Kasumi-1 (cell line): ENCODE measurements around the gene THRB.

Experiments used
- DNase-seq, 2 experiments: peaks; one replicate each; lab custom pipeline; 2025; lab: John Stamatoyannopoulos, UW

The THRB gene

DNA sequence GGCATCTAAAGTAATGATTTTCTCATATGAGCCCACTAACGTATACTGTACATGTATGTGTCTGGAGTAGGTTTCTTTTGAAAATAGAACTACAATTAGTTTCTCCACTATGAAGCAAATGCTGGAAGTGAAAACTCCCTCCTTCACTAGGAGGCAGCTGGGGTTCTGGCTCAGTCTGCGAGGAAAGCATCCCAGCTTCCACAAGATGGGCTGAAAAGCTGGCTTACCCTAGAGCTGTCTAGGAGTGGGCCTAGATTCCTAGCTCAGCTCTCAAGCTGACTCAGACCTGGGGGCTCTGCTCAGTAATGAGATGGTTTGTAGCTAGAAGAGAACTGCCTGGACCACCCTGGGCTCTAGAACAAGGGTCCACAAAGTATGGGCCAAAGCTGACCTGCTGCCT, 268.3 kb downstream of the THRB start:
- DNase-seq: no peak

DNA sequence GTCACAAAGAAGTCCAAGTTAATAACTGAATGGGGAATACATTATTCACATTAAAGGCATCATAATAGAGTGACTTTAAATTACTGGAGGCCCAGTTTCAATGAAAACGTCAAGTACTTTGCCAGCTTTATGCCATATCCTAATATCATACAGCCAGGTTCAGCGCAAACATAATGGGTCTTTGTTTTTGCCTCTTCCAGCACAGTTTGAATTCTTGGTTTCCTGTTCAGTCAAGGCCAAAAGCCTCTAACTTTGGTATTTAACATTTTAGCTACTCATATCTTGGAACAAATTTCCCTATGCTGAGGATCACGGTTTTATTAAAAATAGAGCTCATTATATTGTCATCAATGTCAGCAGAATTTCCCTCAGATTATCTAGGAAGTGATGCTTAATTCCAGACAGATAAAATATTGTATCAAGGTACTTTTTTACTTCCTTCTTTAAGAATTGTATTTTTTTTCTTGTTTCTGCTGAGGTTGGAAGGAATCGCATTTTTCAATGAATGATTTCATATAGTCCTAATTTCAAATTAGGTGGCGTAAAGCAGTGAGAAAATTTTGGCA, 269.2 kb downstream of the THRB start:
- no peak for DNase-seq

DNA sequence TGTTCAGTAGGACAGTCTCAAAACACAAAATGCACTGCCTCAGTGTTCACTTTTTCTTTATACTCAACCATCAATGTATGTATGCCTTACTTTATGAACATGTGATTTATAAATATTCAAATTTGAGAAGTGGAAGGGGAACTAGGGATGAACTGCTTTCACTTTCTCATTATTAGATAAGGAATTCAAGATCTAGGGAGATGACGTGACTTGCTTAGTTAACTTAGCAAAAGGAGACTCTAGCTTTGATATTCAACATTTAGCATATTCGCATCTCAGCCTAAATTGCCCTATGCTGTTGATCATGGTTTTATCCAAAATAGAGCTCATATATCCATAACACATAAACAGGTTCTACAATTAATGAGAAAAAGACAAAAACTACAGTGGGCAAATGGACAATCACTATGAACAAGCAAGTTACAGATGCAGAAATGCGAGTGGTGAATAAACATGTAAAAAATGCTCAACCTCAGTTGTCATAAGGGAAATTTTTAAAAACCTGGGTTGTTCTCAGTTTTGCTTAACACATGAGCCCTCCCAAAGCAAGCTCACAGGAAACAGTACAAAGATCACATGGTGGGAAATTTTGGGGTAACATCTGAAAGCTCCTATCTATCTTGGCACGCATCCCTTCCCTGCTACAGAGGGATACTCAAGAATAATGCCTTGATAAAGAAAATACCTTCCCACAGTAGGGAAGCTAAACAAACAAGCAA, 269.8 kb downstream of the THRB start:
- DNase-seq: no peak

DNA sequence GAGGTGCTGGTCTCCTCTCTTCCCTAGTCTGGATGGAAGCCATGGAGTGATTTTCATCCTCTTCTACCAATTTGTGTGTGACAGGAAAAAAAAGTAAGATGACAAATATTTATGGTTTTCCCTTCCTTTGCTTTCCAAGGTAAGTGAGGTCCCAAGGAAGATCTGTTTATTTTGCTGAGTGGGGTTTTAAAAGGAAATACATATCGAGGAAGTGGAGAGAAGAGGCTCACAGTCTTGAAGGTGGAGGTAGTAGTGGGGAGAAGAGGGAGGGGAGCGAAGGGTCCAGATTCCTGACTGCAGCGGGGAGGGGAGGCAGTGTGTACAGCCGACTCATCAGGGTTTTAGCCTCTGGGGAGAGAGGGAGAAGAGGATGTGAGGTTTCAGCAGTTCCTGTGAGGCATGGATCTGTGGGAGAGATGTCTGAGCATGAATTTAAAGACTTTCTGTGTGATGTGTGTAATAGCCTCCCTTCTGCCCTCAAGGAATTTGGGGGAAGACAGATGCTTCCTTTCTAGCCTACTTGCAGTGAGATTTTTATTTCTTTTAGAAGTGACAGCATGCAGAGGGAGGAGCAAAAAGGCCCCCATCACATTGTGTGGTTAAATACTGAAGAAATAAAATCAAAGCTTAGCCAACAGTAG, 272.4 kb downstream of the THRB start:
- peak; percentile 12 to 31 for DNase-seq

DNA sequence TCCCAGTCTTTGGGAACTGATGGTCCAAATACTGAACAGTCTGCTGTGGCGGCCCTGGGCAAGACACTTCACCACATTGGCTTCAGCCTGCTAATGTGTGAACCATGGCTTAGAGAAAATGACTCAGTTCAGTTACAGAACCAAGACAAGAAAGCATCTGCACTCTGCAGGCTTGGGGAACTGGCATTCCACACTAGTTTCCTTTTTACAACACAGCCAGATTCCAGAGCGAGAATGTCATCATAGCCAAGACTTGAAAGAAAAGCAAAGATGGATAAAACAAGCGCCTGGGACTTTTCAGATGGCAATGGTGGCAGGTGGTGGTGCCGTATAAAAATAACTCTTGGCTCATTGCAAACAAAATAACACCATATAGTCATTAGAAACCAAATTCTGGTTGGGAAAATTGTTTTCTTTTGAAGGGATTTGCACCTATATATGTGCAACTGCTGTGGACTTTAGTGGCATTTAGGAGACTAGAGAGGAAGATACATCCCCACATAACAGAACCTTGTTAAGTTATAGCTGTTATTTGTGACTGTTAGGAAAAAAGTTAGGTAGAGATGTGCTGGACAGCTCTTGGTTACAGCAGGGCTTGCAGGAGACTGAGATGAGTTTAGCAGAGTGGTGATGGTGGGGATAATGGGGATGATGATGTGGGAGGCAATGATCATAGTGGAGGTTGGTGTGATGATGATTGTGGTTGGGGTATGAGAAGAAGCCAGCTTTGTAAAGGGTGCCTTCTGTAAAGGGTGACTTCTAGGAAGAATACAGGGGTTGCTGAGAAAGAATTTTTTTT, 273.6 kb downstream of the THRB start:
- no peak for DNase-seq

DNA sequence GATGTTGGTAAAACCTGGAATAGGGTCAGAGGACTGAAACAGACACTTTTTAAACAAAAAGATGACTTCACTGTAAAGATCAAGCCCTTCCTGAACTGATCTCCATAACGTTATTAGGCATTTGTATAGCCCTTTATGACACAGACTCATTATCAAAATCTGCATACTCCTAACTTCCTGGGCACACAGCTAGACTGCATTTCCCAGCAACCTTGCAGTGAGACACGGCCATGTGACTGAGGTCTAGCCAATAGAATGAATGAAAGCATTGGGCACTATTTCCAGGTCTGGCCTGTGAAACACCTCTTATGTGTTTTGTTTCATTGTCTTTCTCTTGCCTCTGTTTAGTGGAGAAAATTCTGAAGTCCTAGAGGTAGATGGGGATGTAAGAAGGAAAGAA, 279.1 kb downstream of the THRB start:
- no peak for DNase-seq

DNA sequence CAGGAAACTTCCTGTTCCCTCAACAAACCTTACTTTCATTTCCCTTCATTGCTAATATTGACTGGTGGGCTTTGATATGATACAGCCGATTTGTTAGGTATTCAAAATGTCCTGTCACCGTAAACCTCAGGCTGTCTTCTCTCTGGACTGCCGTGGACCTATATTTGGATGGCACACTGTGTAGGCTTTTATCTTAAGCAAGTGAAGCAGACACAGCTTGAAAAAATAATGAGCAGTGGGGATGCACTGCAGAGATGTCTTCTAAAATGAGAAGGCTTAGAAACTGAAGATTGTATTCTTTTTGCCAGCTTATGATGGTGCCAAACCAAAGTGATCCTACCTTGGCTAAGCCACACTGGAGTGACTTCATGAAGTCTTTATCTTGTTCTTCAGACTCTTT, 283.3 kb downstream of the THRB start:
- no peak for DNase-seq

DNA sequence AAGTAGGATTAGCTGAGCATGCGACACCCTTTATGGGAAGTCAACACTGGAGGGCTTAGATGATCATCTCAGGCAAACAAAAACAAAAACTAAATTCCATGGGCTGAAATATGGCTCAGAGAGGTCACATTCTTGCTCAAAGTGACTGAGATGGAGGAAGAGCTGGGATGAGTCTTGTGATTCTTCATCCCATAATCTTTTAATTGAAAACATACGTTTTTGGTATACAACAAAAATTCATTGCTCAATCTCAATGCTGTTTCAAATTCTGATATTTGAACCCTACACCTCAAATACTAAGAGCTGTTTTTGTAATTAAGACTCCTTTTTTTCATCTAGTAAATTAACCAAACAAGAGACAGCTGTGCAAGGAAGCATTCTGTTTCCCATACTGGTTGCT, 292.6 kb downstream of the THRB start:
- DNase-seq: no peak

DNA sequence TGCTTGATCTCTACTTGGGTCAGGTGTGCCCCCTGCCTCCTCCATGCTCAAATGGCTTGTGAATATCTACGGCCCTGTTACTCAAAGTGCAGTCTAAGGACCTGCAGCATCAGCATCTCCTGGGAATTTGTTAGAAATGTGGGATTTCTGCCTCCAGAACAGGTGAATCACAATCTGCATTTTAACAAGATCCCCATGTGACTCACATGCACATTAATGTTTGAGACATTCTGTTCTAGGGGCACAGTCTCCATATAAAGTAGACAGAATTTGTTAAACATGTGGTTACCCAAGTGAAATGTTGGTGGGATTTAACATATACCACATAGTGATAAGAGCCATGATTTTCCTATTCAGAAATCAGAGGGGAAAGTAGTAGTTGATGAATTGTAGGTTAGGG, 293.3 kb downstream of the THRB start:
- DNase-seq: no peak

DNA sequence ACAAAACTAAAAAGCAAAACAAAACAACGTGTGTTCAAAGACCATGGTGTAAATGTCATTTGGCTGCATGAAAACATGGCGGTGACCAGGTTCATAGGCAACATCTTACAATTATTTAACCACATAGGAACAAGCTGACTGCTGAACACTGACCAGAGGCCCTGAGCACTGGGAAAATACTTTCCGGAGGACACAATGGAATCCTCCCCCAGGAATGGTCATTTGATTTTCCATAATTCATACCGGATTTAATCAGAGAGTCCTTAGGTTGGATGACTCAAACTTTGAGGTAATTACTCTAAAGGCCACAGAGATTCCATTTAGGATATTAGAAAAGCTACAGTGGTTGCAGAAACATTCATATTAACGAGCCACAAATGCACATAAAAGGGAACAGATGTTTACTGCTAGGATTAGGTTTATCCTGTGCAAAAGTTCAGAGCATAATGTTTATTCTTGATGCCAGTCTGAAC, 294.8 kb downstream of the THRB start:
- DNase-seq: no peak

DNA sequence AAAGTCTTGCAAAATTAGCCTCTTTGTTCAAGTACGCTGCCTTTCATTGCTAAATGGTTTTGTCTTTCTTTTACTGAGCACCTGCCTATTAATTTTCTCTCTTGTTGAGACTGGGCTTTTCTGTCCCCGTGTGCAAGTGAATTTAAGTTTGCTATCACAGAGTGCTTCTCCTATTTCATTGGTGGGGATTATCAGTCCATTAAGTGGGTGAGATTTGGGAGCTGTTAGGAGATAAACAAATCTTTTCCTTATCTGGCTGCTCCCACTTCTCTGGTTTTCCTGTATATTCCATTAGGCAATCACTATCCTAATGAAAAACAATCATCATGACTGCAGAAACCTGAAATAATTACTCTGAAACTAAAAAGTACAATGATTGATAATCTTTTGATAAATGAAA, 295.4 kb downstream of the THRB start:
- DNase-seq: no peak

DNA sequence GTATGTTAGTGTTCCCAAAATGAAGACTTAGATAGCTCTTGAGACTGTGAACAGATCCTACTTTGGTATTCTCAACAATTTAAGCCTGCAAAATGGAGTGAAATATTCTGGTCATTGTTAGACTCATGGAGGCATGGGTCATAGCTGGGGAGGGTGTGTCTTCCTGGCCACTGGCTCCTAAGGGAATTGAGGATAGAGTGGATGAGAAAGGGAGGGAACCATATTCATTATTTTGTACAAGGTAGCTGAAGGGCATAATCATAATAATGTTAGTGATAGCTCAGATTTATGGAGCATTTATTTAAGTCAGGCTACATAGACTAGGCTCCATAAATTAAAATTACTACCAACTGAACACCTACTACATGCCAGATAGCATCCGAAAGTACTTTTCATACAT, 295.9 kb downstream of the THRB start:
- DNase-seq: no peak

DNA sequence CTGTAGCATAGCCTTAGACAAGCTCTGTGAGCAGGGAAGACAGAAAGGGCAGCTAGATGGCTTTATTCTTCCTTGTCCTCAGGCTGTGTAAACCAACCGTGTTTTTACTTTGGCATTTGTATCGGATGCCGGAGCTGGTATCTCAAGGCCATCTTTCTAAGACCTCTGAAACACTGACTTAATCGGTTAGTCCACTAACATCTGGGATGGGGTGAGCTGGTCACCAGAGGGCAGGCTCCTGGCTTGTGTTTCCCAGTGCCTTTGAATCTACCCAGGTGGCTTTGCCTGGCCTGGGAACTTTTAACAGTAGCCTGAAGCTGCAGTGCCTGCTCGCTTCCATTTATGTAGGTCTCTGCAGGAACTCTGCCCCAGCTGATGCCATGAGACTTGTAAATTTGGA, 296.8 kb downstream of the THRB start:
- DNase-seq: no peak

DNA sequence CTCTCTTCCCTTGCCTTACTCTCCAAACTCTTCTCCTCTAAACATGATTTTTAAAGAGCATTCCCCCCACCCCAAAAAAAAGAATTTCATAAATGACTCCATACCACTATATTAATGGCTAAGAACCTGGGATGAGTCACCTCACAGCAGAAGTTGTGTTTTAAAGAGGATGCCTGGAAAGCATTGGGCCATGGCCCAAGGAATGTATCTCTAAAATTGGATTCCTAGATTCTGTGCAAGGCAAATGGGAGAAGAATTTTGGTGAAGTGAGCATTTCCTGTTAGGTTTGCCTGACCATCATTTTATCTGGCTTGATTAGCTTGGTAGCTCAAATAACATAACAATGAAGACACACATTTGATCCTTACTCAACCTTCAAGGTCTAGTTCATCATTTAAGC, 298.1 kb downstream of the THRB start:
- no peak for DNase-seq

DNA sequence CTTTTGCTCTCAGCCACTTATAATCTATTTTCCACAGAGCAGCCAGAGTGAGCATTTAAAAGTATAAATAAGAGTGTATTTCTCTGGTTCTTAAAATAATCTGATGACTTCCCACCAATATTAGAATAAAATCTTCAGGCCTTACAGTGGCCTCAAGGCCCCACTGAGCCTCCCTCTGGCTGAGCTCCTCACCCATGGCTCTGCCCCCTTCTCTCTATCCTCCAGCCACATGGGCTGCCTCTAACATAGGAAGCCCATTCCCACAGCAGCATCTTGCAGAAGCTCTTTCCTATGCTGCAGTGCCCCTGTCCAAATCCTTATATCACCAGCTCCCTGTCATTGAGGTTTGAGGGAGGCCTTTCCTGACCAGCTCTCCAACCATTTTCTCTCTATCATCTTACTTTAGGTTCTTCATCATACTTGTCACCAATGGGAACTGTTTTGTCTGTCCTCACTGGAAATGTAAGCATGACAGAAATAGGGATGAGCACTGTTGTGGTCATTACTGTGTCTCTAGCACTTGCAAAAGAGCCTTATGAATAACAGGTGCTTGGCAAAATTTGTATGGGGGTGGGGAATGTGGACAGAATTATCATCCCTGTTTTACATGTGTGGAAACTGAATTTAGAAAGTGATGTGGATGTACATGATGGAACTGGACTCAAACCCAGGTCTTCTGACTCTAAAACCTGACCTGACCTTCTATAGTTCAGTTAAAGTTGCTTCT, 299.0 kb downstream of the THRB start:
- no peak for DNase-seq

DNA sequence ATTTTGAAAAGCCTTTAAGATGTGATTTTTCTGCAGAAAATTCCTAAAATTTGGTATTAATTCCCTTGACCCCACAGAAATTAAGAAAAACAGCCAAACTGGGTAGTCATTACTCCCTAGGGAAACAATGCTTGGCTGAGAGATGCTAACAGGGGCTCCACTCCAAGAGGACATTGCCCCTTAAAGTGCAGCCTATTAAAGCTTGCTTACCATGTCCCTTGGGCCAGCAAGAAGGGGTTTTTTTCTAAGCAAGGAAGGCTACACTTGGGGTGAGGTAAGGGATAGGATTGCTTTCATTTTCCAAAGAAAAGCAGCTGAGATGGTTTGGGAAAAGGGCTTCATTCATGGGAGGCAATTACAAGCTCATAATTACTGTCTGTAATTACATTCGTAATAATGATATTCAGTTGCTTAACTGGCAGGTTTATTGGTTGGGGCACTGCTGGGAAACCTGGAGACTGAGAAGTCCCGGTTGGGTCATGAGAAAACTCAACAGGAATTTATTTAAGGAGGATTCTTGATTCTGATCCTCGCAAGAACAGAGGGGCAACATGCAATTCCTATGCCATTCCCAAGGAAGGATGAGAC, 302.1 kb downstream of the THRB start:
- DNase-seq: no peak

DNA sequence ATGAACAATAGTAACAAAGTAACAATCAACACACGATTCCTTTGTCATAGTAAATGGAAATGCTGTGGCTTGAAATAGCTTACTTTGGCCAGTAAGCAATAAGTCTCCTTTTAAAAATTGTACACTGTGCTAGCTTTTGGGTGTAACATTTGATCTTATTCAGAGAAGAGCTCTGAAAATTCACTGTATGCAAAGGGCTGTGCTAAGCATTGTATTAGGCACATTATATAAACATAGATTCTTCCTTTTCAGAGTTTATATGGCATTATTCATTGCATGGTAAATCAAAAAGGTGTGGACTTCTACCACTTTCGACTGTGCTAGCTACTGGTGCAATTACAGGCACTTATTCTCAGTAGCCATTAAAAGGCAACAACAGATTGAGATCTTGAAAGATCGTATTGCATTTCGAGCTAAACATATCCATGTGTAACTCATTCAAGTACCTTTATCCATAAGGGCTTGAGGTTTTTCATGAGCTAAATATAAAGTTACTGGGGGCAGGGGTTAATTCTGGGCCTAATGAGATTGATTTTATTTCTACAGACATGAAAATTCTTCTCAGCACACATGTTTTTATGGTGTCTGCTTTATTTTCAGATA, 302.7 kb downstream of the THRB start:
- DNase-seq: no peak

DNA sequence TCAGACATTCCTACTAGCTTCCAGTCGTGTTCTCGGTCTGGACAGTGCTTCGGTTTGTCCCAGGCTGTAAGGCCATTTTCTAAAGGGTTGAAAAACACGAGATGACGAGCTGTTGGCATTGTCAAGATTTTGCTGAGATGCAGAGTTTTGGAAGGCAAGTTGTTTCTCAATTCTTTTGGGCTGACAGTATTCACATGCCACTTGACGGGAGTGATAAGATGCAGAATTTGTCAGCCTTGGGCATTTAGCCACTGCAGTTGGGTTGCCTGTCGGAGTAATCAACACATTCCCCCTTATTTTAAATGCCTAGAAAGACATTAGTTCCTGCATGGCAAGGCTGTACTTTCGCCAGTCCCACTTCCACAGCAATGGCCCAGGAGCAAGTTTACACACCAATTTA, 304.4 kb downstream of the THRB start:
- DNase-seq: no peak

DNA sequence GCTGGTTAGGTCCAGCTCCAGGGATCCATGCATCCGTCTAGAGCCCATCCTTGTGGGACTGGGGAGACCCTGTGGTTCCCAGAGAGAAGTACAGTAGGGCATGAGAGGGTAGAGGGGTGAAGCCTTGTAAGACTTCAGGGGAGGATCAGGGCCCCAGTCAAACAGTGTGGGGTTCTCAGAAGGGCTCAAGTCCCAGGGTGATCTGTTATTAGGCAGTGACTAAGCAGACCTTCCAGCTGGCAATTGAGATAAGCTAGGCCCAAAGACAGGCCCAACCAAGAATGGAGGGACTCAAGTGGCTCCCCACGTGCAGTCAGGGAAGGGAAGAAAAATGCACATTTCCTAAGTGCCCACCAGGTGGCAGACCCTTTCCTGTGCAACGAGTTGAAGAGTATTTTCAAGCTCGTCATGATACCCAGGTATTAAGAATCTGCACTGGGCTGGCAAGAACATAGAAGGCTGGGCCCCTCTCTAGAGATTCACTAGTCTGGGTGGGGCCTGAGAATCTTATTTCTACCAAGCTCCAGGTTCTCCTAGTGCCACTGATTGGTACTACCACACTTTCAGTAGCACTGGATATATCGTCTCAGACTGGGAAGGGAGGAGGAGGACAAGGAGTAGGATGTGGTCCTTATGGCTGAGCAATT, 308.8 kb downstream of the THRB start:
- peak; percentile 27 to 63 for DNase-seq

DNA sequence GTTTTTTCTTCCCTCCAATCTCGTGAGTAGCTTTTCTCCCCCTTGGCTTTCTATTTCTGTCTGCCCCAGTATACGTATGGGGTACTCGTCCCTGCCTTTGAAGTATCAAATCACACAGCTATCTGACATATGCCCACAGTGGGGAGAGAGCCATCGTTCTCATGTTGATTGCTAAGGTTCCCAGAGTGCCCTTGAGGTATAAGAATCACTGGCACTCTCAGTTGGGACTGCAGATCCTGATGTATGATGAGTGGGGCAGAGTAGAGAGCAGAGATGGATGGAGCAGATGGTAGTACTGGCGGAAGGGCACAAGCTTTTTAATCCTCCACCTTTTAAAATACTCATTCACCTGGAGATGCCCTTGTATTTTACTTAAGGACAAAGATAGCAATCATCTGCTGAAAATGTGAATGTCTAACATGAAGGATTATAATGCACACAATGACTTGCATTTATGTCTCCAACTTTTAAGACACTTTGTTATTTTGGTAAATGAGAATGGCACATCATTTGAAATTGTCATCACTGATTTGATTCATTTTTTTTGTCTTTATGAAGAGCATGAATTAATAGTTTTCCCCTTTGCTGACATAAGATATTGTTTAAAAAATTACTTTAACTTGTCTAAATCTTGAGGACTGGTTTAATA, 310.0 kb downstream of the THRB start:
- DNase-seq: no peak
